A549 (cell line): ENCODE results near the gene CLDN11. TPM values are rescaled to one million over a fixed set of nuclear protein-coding genes. Genes with fewer than 3 reads are reported as not detected.

Experiments used
- ATAC-seq, 2 experiments: fragments of 200-7000 bp in 1 of 2; fragments of >200 bp in 1 of 2; cut with Nextera tagmentation in 1 of 2; cut with Tn5 transposase in 1 of 2; 3 replicates each; pipeline versions ENCODE4 v1.8.0 to v1.9.1; 2018 to 2020; ENCODE audit warnings: mild to moderate bottlenecking in 1 of 2, moderate library complexity in 1 of 2
- CTCF ChIA-PET: fragments of 300-600 bp; sonication (Branson Sonifier 250); formaldehyde crosslinking; extraction: SDS; loops from one replicate; lab custom pipeline; 2021; ENCODE audit warnings: antibody characterized with exemption, inconsistent platforms; lab: Yijun Ruan, JAX
- POLR2A ChIA-PET: fragments of 350-600 bp; formaldehyde crosslinking; extraction: SDS; loops from one replicate; lab custom pipeline; 2021; ENCODE audit warnings: antibody characterized with exemption, inconsistent platforms; lab: Yijun Ruan, JAX
- DNase-seq, 2 experiments: peaks; one replicate each; pipeline versions ENCODE4 v3.0.0 to v3.0.0-alpha.2; 2011 to 2016; ENCODE audit warnings: low read depth in 1 of 2, low spot score in 1 of 2
- FAIRE-seq: peaks from 2 replicates; lab custom pipeline; 2011; peaks lifted over from hg19 to GRCh38; lab: Jason Lieb, UNC
- H3K27ac ChIP-seq, 2 experiments: fragments of >200 bp; sonication (Bioruptor Twin); formaldehyde crosslinking; 3 replicates each; pipeline ENCODE4 v1.5.1; 2016 to 2017
- H3K4me1 ChIP-seq: fragments of >200 bp; sonication (Bioruptor Twin); formaldehyde crosslinking; 3 replicates; pipeline ENCODE4 v1.6.1; 2016
- H3K4me2 ChIP-seq: fragments of >200 bp; sonication (Bioruptor Twin); formaldehyde crosslinking; 3 replicates; pipeline ENCODE4 v1.6.1; 2016
- H3K4me3 ChIP-seq: fragments of >200 bp; sonication (Bioruptor Twin); formaldehyde crosslinking; 3 replicates; pipeline ENCODE4 v1.5.1; 2016
- H3K9me3 ChIP-seq: fragments of >200 bp; sonication (Bioruptor Twin); formaldehyde crosslinking; 3 replicates; pipeline ENCODE4 v1.6.1; 2016
- BHLHE40 ChIP-seq: IDR thresholded peaks from 2 replicates; pipeline ENCODE4 v1.6.1; 2012; ENCODE audit warnings: low read depth, low read length, inconsistent platforms
- CBX8 ChIP-seq: fragments of 200-600 bp; sonication (generic); IDR thresholded peaks from 2 replicates; pipeline ENCODE4 v1.6.1; 2016
- CEBPB ChIP-seq, 2 experiments: fragments of >200 bp in 1 of 2; sonication (Bioruptor Twin) in 1 of 2; formaldehyde crosslinking in 1 of 2; IDR thresholded peaks; 2 replicates each; pipeline ENCODE4 v1.6.1; 2012 to 2016
- CHD2 ChIP-seq: fragments of 150-350 bp; IDR thresholded peaks from 2 replicates; pipeline ENCODE4 v1.6.1; 2014; ENCODE audit warnings: low read length; ENCODE audit not compliant: partially characterized antibody
- EHMT2 ChIP-seq: fragments of 200-600 bp; sonication (generic); IDR thresholded peaks from 2 replicates; pipeline ENCODE4 v1.6.1; 2016; ENCODE audit warnings: antibody characterized with exemption, low read depth, mild to moderate bottlenecking, moderate library complexity
- EP300 ChIP-seq, 2 experiments: fragments of >200 bp; sonication (Bioruptor Twin); formaldehyde crosslinking; IDR thresholded peaks; 2 replicates in 1 of 2; 3 replicates in 1 of 2; pipeline ENCODE4 v1.6.1; 2016 to 2017
- ESRRA ChIP-seq: fragments of 150-350 bp; IDR thresholded peaks from 2 replicates; pipeline ENCODE4 v1.6.1; 2014; ENCODE audit warnings: mild to moderate bottlenecking, low read length, borderline replicate concordance
- FOSB ChIP-seq: fragments of 250-450 bp; sonication (Bioruptor Pico); IDR thresholded peaks from 2 replicates; pipeline ENCODE4 v1.5.0; 2020; ENCODE audit warnings: mild to moderate bottlenecking, moderate library complexity
- FOSL2 ChIP-seq, 2 experiments: fragments of 450-650 bp in 1 of 2; fragments of >200 bp in 1 of 2; sonication (Bioruptor Twin) in 1 of 2; formaldehyde crosslinking; IDR thresholded peaks; 2 replicates each; pipeline versions ENCODE4 v1.5.0 to v1.6.1; 2016 to 2020; ENCODE audit warnings: mild to moderate bottlenecking in 1 of 2, moderate library complexity in 1 of 2
- HEYL ChIP-seq: fragments of 250-450 bp; sonication (Bioruptor Pico); IDR thresholded peaks from 2 replicates; pipeline ENCODE4 v1.8.0; 2021; ENCODE audit warnings: mild to moderate bottlenecking, moderate library complexity
- HOXB13 ChIP-seq: fragments of 250-450 bp; sonication (Bioruptor Pico); IDR thresholded peaks from 2 replicates; pipeline ENCODE4 v1.5.0; 2020; ENCODE audit warnings: low read depth, mild to moderate bottlenecking, moderate library complexity
- JUN ChIP-seq, 2 experiments: fragments of >200 bp; sonication (Bioruptor Twin); formaldehyde crosslinking; IDR thresholded peaks; 2 replicates in 1 of 2; 3 replicates in 1 of 2; pipeline ENCODE4 v1.6.1; 2016 to 2017
- JUNB ChIP-seq: fragments of >200 bp; sonication (Bioruptor Twin); formaldehyde crosslinking; IDR thresholded peaks from 2 replicates; pipeline ENCODE4 v1.6.1; 2016
- KDM1A ChIP-seq: fragments of 200-600 bp; sonication (generic); IDR thresholded peaks from 2 replicates; pipeline ENCODE4 v1.6.1; 2016; ENCODE audit warnings: low read depth, mild to moderate bottlenecking
- MAFK ChIP-seq: fragments of 450-650 bp; IDR thresholded peaks from 2 replicates; pipeline ENCODE4 v1.6.1; 2014; ENCODE audit not compliant: partially characterized antibody
- POLR2A ChIP-seq: IDR thresholded peaks from 2 replicates; pipeline ENCODE4 v1.6.1; 2012; ENCODE audit warnings: mild to moderate bottlenecking, low read length
- RAD21 ChIP-seq, 2 experiments: fragments of >200 bp in 1 of 2; sonication (Bioruptor Twin) in 1 of 2; formaldehyde crosslinking in 1 of 2; IDR thresholded peaks in 1 of 2; conservative IDR thresholded peaks in 1 of 2; 2 replicates in 1 of 2; 3 replicates in 1 of 2; pipeline ENCODE4 v1.6.1; 2012 to 2018; ENCODE audit warnings: inconsistent platforms in 1 of 2
- RCOR1 ChIP-seq: fragments of 150-350 bp; IDR thresholded peaks from 2 replicates; pipeline ENCODE4 v1.6.1; 2014; ENCODE audit warnings: antibody characterized with exemption, low read length, low read depth
- ZC3H11A ChIP-seq: fragments of 450-650 bp; IDR thresholded peaks from 2 replicates; pipeline ENCODE4 v1.6.1; 2014; ENCODE audit warnings: antibody characterized with exemption, mild to moderate bottlenecking
- ZFP36 ChIP-seq: fragments of 450-650 bp; IDR thresholded peaks from 2 replicates; pipeline ENCODE4 v1.6.1; 2014; ENCODE audit warnings: borderline replicate concordance; ENCODE audit not compliant: partially characterized antibody
- ZNF302 ChIP-seq: fragments of 250-450 bp; sonication (Bioruptor Pico); IDR thresholded peaks from 2 replicates; pipeline ENCODE4 v1.9.0; 2021; ENCODE audit warnings: inconsistent platforms, mild to moderate bottlenecking, moderate library complexity
- ZSCAN20 ChIP-seq: fragments of 250-450 bp; sonication (Bioruptor Pico); IDR thresholded peaks from 2 replicates; pipeline ENCODE4 v1.8.0; 2022; ENCODE audit warnings: mild to moderate bottlenecking, moderate library complexity
- WGBS: methylation state at CpG from one replicate; pipeline ENCODE4 v1.1.6; 2017; ENCODE audit errors: missing lambda C conversion rate; 5-methylcytosine and 5-hydroxymethylcytosine counted together
- polyA plus RNA-seq, 4 experiments: library from polyadenylated mRNA; depleted of rRNA in 3 of 4; stranded (reverse); fragments of >200 nt; fragmentation: RNase III in 1 of 4; extraction: RNeasy Plus Mini Kit Qiagen cat#74134 plus additional on column Dnase treatment in 1 of 4; gene quantifications; 2 replicates in 3 of 4; 3 replicates in 1 of 4; pipeline ENCODE4 v1.2.3, GENCODE V29; 2011 to 2017
- TF ChIP-seq, protein P1 (sequence below): fragments of 250-450 bp; sonication (Bioruptor Pico); IDR thresholded peaks from 2 replicates; pipeline ENCODE4 v1.5.0; 2020; ENCODE audit warnings: low read depth, mild to moderate bottlenecking, moderate library complexity
- TF ChIP-seq, protein P2 (sequence below): IDR thresholded peaks from 2 replicates; pipeline ENCODE4 v1.6.1; 2012
- TF ChIP-seq, protein P3 (sequence below): fragments of 250-450 bp; sonication (Bioruptor Pico); IDR thresholded peaks from 2 replicates; pipeline ENCODE4 v1.5.0; 2021; ENCODE audit warnings: mild to moderate bottlenecking, moderate library complexity, borderline replicate concordance
- TF ChIP-seq, protein P4 (sequence below): fragments of 150-350 bp; IDR thresholded peaks from 2 replicates; pipeline ENCODE4 v1.6.1; 2014; ENCODE audit warnings: low read depth, mild to moderate bottlenecking, low read length

Gene CLDN11
- polyA plus RNA-seq, 2 of the 4 experiments (the other 2 are of a cell fraction) = 0.44 to 0.56 TPM

DNA sequence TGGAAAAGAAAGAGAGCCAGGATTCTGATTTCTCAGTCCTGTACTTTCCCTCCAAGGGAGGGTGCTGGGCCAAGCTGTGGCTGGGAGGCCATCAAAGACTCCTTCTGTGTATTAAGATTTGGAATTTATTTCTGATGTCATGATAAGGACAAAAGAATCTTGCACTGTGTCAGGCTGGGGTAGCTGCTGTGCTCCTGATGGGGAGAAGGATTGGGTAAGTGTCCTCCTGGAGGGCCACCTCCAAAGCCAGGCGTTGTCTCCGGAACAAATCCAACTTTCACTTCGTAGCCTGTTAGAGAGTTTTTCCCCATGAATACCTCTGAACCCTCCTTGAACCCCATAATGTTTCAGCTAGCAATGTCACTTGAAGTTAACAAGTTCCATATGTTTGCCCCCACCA, 29.9 kb downstream of the CLDN11 start (continued):
- TF ChIP-seq FOSL2 (IDR thresholded peaks at IDR 0.05) = no peak
- TF ChIP-seq FOSL2 (CRISPR knock-in tag; IDR thresholded peaks at IDR 0.05) = no peak
- TF ChIP-seq RAD21 (conservative IDR thresholded peaks at IDR 0.05 in 1 of 2, IDR thresholded peaks at IDR 0.05 in 1 of 2) = no peak
- no peak for TF ChIP-seq POLR2A
- no peak for TF ChIP-seq ZSCAN20 (CRISPR knock-in tag)
- TF ChIP-seq, protein P1, sequence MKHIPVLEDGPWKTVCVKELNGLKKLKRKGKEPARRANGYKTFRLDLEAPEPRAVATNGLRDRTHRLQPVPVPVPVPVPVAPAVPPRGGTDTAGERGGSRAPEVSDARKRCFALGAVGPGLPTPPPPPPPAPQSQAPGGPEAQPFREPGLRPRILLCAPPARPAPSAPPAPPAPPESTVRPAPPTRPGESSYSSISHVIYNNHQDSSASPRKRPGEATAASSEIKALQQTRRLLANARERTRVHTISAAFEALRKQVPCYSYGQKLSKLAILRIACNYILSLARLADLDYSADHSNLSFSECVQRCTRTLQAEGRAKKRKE = no peak
- no peak for TF ChIP-seq CEBPB (IDR thresholded peaks at IDR 0.05)
- TF ChIP-seq FOSB (CRISPR knock-in tag) = no peak
- no peak for TF ChIP-seq HEYL (CRISPR knock-in tag)
- no peak for TF ChIP-seq ZC3H11A

DNA sequence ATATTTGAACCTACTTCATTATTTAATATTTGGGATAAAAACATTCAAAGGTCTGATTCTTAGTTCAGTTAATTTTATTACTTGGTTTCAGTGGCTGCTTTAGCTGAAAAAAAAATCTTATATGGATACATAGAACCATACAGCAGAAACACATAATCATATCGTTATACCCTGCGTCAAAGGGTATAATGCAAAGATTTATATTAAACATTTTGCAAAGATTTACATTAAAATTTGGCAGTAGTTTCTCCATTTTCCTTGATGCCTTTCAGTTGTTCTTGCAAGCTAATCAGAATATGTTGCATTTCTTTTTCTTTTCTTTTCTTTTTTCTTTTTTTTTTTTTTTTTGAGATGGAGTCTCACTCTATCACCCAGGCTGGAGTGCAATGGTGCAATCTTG, 31.4 kb downstream of the CLDN11 start:
- H3K4me2 ChIP-seq = no peak overlapping the region
- ChIA-PET POLR2A (no interaction called here), CTCF (no interaction called here)
- FAIRE-seq (no peak), ATAC-seq (no peak), DNase-seq (no peak)
- H3K4me3 ChIP-seq = no peak overlapping the region
- H3K9me3 ChIP-seq = no peaks in the 10 kb centered on the region
- 88% methylated on average over 2 of the region's 2 CpGs for WGBS
- H3K4me1 ChIP-seq = no peaks in the 10 kb centered on the region
- no peak for TF ChIP-seq MAFK
- no peak for TF ChIP-seq CHD2
- TF ChIP-seq POLR2A = no peak
- no peak for TF ChIP-seq EP300 (IDR thresholded peaks at IDR 0.05)
- TF ChIP-seq BHLHE40 = no peak
- TF ChIP-seq, protein P2, sequence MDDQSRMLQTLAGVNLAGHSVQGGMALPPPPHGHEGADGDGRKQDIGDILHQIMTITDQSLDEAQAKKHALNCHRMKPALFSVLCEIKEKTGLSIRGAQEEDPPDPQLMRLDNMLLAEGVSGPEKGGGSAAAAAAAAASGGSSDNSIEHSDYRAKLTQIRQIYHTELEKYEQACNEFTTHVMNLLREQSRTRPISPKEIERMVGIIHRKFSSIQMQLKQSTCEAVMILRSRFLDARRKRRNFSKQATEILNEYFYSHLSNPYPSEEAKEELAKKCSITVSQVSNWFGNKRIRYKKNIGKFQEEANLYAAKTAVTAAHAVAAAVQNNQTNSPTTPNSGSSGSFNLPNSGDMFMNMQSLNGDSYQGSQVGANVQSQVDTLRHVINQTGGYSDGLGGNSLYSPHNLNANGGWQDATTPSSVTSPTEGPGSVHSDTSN = no peak
- no peak for TF ChIP-seq ZNF302 (CRISPR knock-in tag)
- TF ChIP-seq, protein P3, sequence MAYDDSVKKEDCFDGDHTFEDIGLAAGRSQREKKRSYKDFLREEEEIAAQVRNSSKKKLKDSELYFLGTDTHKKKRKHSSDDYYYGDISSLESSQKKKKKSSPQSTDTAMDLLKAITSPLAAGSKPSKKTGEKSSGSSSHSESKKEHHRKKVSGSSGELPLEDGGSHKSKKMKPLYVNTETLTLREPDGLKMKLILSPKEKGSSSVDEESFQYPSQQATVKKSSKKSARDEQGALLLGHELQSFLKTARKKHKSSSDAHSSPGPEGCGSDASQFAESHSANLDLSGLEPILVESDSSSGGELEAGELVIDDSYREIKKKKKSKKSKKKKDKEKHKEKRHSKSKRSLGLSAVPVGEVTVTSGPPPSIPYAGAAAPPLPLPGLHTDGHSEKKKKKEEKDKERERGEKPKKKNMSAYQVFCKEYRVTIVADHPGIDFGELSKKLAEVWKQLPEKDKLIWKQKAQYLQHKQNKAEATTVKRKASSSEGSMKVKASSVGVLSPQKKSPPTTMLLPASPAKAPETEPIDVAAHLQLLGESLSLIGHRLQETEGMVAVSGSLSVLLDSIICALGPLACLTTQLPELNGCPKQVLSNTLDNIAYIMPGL (CRISPR knock-in tag) = no peak
- TF ChIP-seq, protein P4, sequence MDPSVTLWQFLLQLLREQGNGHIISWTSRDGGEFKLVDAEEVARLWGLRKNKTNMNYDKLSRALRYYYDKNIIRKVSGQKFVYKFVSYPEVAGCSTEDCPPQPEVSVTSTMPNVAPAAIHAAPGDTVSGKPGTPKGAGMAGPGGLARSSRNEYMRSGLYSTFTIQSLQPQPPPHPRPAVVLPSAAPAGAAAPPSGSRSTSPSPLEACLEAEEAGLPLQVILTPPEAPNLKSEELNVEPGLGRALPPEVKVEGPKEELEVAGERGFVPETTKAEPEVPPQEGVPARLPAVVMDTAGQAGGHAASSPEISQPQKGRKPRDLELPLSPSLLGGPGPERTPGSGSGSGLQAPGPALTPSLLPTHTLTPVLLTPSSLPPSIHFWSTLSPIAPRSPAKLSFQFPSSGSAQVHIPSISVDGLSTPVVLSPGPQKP = no peak
- no peak for TF ChIP-seq CBX8
- TF ChIP-seq ZFP36 = no peak
- no peak for TF ChIP-seq HOXB13 (CRISPR knock-in tag)
- TF ChIP-seq JUN (IDR thresholded peaks at IDR 0.05) = no peak
- no peak for TF ChIP-seq KDM1A
- no peak for TF ChIP-seq FOSB (CRISPR knock-in tag)
- TF ChIP-seq ESRRA = no peak
- TF ChIP-seq, protein P1 = no peak
- no peak for TF ChIP-seq EHMT2
- TF ChIP-seq RCOR1 = no peak
- TF ChIP-seq JUNB = no peak
- H3K27ac ChIP-seq = no peak overlapping the region
